ENCODE data around the gene ATP5F1A. TPM values are rescaled to one million over a fixed set of nuclear protein-coding genes. Genes with fewer than 3 reads are reported as not detected.

The ATP5F1A gene
- total RNA-seq, 1 experiment from 2014 or later: 625 TPM

DNA sequence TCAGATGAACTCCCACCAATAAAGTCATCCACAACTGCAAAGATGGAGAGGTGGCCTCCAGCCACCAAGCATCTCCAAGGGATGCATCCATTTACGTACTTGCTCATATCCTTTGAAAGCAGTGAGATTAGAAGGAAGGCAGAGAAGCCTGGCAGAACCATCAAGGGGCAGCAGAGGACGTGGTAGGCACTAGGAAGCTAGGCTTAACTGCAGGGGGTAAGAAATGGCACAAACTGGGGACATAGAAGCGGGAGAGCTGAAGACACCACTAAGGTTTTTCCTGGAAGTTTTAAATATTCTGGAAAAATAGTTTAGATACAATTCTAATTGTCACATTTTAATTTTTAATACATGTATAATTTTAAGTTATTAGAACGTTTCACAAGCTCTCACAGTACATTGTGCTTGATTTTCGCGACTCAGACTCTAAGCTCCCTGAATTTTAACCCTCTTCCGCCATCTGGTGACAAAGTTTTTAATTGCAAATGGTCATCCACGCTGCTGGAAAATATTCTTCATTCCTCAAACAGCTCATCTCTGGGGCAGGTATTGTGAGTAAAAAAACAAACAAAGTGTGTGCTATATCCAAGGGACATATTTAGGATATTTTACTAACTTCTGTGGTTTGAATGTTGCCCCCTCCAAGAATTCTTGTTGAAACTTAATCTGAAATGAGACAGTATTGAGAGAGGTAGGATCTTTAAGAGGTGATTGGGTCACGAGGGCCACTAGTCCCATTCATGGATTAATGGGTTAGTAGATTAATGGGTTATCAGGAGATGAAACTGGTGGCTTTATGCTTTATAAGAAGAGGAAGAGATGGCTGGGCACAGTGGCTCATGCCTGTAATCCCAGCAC lies 24.4 kb downstream of the ATP5F1A start:
- H2AFZ ChIP-seq (ENCODE audit: low read length): no peak overlapping the region
- peaks cover 10% of the 10 kb centered on the region for H3K23me2 ChIP-seq (ENCODE audit: insufficient read length, low read depth, low read length, poor library complexity, severe bottlenecking)
- no peak overlapping the region for H3K4ac ChIP-seq (ENCODE audit: low read depth, low read length)
- H3K79me1 ChIP-seq (ENCODE audit: insufficient read depth, low read depth, low read length, poor library complexity, severe bottlenecking): no peaks in the 10 kb centered on the region
- H3K36me3 Mint-ChIP-seq (ENCODE audit: insufficient read depth in 1 of 3, low read depth in 3 of 3): peaks cover 0 to 19% (median 7%) of the 10 kb centered on the region in 3 experiments; a peak in 3 of 7 replicates
- no peak for DNase-seq
- H2AK5ac ChIP-seq (ENCODE audit: insufficient read length, low read length): no peak overlapping the region
- no peak overlapping the region for H4K8ac ChIP-seq (replicated peaks; ENCODE audit: insufficient read length, low read depth, low read length)
- H3K27me3 ChIP-seq (ENCODE audit: insufficient read depth, low read length): peaks cover 5% of the 10 kb centered on the region
- no peaks in the 10 kb centered on the region for H3K79me2 ChIP-seq (ENCODE audit: insufficient read depth, low read length)
- H4K91ac ChIP-seq (ENCODE audit: insufficient read length, low read depth, low read length): no peak overlapping the region
- WGBS (ENCODE audit: extremely low coverage, insufficient read length, low lambda C conversion rate): no CpG with 5 or more reads among the region's 9 CpGs
- no peak overlapping the region for H3K18ac ChIP-seq (ENCODE audit: insufficient read length, low read depth, low read length)
- no peak overlapping the region for H2BK5ac ChIP-seq (ENCODE audit: insufficient read length, low read length)
- no peak overlapping the region for H3T11ph ChIP-seq (ENCODE audit: low read length)
- H3K9me3 Mint-ChIP-seq: no peaks in the 10 kb centered on the region; a peak in 1 of 5 replicates
- peaks cover 30% of the 10 kb centered on the region for H3K27me3 Mint-ChIP-seq (ENCODE audit: low read depth)
- no peak overlapping the region for H2BK120ac ChIP-seq (ENCODE audit: low read depth, low read length, poor library complexity, severe bottlenecking)
- H3K27ac ChIP-seq (ENCODE audit: insufficient read length, low read depth, low read length): no peak overlapping the region
- no peak overlapping the region for H3K9ac ChIP-seq (ENCODE audit: extremely low read depth, insufficient read length, low read length)
- H3K14ac ChIP-seq (ENCODE audit: insufficient read depth, low read length): no peak overlapping the region
- no peaks in the 10 kb centered on the region for H3K9me3 ChIP-seq (ENCODE audit: control insufficient read depth, low read depth, low read length)
- H4K20me1 ChIP-seq (ENCODE audit: control insufficient read depth, insufficient read depth, insufficient read length): no peaks in the 10 kb centered on the region
- no peak overlapping the region for H2BK15ac ChIP-seq (ENCODE audit: low read depth, low read length)
- TF ChIP-seq, protein P1, sequence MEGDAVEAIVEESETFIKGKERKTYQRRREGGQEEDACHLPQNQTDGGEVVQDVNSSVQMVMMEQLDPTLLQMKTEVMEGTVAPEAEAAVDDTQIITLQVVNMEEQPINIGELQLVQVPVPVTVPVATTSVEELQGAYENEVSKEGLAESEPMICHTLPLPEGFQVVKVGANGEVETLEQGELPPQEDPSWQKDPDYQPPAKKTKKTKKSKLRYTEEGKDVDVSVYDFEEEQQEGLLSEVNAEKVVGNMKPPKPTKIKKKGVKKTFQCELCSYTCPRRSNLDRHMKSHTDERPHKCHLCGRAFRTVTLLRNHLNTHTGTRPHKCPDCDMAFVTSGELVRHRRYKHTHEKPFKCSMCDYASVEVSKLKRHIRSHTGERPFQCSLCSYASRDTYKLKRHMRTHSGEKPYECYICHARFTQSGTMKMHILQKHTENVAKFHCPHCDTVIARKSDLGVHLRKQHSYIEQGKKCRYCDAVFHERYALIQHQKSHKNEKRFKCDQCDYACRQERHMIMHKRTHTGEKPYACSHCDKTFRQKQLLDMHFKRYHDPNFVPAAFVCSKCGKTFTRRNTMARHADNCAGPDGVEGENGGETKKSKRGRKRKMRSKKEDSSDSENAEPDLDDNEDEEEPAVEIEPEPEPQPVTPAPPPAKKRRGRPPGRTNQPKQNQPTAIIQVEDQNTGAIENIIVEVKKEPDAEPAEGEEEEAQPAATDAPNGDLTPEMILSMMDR (conservative IDR thresholded peaks at IDR 0.05): peak; percentile 78
- H3K4me1 Mint-ChIP-seq: peaks cover 8% of the 10 kb centered on the region in 2 experiments; a peak in 3 of 4 replicates
- H3K4me2 ChIP-seq (ENCODE audit: insufficient read depth, insufficient read length, low read length): no peak overlapping the region
- H3K27ac Mint-ChIP-seq: no peak overlapping the region
- H3K4me1 ChIP-seq (ENCODE audit: insufficient read depth, low read length): no peaks in the 10 kb centered on the region
- H3K23ac ChIP-seq (ENCODE audit: insufficient read length, low read depth, low read length): no peak overlapping the region
- no peak overlapping the region for H3K56ac ChIP-seq (ENCODE audit: insufficient read length, low read depth, low read length)
- no peak overlapping the region for H2BK12ac ChIP-seq (ENCODE audit: insufficient read length, low read depth, low read length)
- H3K4me3 Mint-ChIP-seq: no peak overlapping the region; a peak in 1 of 5 replicates
- no peak overlapping the region for H2BK20ac ChIP-seq (ENCODE audit: low read depth, low read length, poor library complexity, severe bottlenecking)
- no peak overlapping the region for H4K5ac ChIP-seq (ENCODE audit: insufficient read length, low read depth, low read length)
